Right kidney (tissue), 9 donors: Measurements from ENCODE around the gene SIN3B.
"Not testable (repeated sequence)": the region's sequence is repeated elsewhere in the genome, so short reads cannot be mapped to it uniquely, and the experiment has no call there.

Experiments
- DNase-seq: peaks from one replicate; pipeline ENCODE4 v3.0.0-alpha.2; 2016
- long read RNA-seq, 8 donors: transcript quantifications; one replicate each; lab custom pipeline, GENCODE V29; 2026

SIN3B gene, protein sequence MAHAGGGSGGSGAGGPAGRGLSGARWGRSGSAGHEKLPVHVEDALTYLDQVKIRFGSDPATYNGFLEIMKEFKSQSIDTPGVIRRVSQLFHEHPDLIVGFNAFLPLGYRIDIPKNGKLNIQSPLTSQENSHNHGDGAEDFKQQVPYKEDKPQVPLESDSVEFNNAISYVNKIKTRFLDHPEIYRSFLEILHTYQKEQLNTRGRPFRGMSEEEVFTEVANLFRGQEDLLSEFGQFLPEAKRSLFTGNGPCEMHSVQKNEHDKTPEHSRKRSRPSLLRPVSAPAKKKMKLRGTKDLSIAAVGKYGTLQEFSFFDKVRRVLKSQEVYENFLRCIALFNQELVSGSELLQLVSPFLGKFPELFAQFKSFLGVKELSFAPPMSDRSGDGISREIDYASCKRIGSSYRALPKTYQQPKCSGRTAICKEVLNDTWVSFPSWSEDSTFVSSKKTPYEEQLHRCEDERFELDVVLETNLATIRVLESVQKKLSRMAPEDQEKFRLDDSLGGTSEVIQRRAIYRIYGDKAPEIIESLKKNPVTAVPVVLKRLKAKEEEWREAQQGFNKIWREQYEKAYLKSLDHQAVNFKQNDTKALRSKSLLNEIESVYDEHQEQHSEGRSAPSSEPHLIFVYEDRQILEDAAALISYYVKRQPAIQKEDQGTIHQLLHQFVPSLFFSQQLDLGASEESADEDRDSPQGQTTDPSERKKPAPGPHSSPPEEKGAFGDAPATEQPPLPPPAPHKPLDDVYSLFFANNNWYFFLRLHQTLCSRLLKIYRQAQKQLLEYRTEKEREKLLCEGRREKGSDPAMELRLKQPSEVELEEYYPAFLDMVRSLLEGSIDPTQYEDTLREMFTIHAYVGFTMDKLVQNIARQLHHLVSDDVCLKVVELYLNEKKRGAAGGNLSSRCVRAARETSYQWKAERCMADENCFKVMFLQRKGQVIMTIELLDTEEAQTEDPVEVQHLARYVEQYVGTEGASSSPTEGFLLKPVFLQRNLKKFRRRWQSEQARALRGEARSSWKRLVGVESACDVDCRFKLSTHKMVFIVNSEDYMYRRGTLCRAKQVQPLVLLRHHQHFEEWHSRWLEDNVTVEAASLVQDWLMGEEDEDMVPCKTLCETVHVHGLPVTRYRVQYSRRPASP
- long read RNA-seq, donor 1, partial matches to known transcripts: 10 of 15 reads
- long read RNA-seq, donor 1, other reads (novel, unspliced or antisense): 0 of 15 reads
- long read RNA-seq, donor 2, partial matches to known transcripts: 0 of 4 reads
- long read RNA-seq, donor 2, other reads (novel, unspliced or antisense): 0 of 4 reads
- long read RNA-seq, donor 3, full-length matches to known transcripts: 7 of 7 reads
- long read RNA-seq, donor 3, partial matches to known transcripts: 0 of 7 reads
- long read RNA-seq, donor 3, other reads (novel, unspliced or antisense): 0 of 7 reads
- long read RNA-seq, donor 4, full-length matches to known transcripts: 9 of 9 reads
- long read RNA-seq, donor 4, partial matches to known transcripts: 0 of 9 reads
- long read RNA-seq, donor 4, other reads (novel, unspliced or antisense): 0 of 9 reads
- long read RNA-seq, donor 5, full-length matches to known transcripts: 6 of 6 reads
- long read RNA-seq, donor 5, partial matches to known transcripts: 0 of 6 reads
- long read RNA-seq, donor 5, other reads (novel, unspliced or antisense): 0 of 6 reads
- long read RNA-seq, donor 6, full-length matches to known transcripts: 4 of 15 reads
- long read RNA-seq, donor 6, partial matches to known transcripts: 11 of 15 reads
- long read RNA-seq, donor 6, other reads (novel, unspliced or antisense): 0 of 15 reads
- long read RNA-seq, donor 7: 0 reads
- long read RNA-seq, donor 8, partial matches to known transcripts: 14 of 19 reads
- long read RNA-seq, donor 8, other reads (novel, unspliced or antisense): 0 of 19 reads

DNA sequence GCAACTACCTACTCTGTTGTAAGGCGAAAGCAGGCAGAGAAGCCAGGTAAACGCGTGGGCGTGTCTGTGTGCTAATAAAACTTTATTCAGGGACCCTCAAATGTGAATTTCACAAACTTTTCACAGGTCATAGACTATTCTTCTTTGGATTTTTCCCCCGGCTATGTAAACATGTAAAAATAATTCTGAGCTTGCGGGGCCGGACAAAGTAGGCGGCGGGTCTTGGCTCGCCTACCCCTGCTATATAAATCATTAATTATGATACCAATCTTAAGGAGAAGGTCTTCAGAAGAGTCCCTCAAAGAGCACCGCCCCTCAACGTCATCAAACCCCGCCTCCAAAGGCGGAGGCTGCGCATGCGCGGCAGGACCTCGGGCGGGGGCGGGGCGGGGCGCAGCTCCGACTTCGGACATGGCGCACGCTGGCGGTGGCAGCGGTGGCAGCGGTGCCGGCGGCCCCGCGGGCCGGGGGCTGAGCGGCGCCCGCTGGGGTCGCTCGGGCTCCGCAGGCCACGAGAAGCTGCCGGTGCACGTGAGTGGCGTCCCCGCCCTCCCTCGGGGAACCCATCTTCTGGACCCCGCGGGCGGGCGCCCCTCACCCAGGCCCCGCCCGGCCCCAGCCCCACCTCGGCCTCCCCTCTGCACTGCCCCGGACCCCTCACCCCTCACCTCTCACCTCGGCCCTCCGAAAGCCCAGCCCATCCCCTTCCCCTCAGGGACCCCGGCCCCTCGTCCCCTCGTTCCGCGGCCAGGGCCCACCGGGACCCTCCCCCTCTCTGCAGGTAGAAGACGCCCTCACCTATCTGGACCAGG is at the start of gene SIN3B:
Gene SIN3B (plus strand): TSS at position 389 of the 812 bp plus-strand sequence. CDS start 23 bp downstream, at position 412.
- peak; percentile 86 for DNase-seq

DNA sequence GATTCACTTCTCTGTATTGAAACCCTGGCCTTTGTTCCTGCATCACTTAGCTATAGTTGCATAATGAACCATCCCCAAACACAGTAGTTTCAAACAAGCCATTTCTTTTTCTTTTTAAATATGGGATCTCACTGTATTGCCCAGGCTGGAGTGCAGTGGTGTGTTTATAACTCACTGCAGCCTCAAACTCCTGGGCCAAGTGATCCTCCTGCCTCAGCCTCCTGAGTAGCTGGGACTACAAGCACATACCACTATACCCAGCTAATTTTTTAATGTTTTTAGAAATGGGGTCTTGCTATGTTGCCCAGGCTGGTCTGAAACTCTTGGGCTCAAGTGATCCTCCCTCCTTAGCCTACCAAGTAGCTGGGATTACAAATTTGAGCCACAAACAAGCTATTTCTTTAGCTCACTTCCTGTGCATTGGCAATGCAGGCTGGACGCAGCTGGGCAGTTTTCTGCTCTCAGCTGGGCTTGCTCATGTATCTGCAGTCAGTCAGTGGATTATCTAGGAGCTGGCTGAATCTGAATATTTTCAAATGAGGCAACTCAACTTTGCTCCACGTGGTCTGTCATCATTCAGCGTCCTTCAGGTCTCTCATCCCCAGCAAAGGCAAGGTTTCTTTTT is 49.5 kb upstream of the SIN3B start:
- no peak for DNase-seq

DNA sequence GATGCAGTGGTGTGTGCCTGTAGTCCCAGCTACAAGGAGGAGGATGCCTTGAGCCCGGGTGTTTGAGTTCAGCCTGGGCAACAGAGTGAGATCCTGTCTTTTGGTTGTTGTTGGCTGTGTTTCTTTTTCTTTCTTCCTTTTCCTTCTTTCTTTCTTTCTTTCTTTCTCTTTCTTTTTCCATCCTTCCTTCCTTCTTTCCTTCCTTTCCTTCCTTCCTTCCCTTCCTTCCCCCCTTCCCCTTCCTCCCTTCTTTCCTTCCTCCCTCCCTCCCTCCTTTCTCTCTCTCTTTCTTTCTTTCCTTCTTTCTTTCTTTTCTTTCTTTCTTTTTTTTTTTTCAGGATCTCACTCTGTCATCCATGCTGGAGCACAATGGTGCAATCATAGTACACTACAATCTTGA is 46.5 kb upstream of the SIN3B start:
- no peak for DNase-seq

DNA sequence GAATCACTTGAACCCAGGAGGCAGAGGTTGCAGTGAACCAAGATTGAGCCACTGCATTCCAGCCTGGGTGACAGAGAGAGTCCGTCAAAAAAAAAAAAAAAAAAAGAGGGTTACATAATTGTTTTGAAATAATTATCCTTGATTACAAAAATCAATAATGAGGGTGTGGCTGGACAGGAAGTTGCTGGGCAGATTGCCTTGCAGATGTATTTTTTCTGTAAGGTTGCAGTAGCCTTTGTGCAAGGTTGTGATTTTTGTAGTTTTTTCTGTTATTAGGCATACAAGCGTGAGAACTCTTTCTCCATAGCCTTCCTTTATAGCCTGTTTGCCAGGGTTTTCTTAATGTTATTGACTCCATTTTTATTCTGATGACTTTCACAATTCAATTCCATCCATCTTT is 40.7 kb upstream of the SIN3B start:
- no peak for DNase-seq

DNA sequence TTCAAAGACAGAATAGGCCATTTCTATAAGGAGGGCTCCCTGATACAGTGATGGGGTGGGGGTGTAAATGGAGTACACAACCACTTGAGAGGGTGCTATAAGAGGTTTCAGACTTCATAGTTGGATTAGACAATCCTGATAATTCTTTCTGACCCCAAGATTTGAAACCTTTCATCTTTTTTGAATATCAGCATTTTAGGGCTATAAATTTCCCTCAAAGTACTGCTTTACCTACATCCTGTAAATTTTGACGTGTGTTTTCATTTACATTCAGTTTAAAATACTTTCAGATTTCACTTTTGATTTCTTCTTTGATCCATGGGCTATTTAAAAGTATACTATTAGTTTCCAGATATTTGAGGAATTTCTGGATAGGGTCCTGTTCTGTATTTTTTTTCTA is 40.0 kb upstream of the SIN3B start:
- DNase-seq: no peak

DNA sequence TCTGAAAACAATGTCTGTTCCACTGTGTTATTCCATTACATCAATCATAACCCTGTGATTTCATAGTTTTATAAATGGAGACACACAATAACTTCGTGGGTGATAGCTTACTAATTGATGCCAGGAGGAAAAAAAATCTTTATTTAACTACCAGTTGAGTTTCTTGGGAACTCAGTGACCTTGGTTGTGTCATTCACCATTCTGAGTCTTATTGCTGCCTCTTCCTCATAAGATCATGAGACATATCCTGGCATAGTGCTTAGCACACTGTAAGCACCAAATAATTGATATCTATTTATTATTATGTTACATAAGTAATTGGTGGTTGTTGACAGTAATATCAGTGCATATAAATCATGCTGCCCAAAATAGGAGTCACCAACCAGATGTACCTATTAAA is 39.1 kb upstream of the SIN3B start:
- DNase-seq: no peak

DNA sequence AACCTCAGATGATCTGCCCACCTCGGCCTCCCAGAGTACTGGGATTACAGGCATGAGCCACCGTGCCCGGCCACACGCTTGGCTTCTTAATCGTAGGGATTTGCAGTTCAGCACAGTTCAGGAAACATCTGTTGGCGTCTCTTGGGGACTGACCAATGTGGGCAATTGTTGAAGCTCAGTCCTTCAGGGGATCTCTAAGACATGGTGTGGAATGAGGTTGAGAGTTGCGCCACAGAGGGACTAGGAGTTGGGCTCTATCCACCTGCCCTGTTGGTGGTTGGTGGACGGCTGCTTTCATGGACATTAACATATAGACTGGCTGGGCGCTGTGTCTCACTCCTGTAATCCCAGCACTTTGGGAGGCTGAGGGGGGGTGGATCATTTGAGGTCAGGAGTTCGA is 37.3 kb upstream of the SIN3B start:
- no peak for DNase-seq

DNA sequence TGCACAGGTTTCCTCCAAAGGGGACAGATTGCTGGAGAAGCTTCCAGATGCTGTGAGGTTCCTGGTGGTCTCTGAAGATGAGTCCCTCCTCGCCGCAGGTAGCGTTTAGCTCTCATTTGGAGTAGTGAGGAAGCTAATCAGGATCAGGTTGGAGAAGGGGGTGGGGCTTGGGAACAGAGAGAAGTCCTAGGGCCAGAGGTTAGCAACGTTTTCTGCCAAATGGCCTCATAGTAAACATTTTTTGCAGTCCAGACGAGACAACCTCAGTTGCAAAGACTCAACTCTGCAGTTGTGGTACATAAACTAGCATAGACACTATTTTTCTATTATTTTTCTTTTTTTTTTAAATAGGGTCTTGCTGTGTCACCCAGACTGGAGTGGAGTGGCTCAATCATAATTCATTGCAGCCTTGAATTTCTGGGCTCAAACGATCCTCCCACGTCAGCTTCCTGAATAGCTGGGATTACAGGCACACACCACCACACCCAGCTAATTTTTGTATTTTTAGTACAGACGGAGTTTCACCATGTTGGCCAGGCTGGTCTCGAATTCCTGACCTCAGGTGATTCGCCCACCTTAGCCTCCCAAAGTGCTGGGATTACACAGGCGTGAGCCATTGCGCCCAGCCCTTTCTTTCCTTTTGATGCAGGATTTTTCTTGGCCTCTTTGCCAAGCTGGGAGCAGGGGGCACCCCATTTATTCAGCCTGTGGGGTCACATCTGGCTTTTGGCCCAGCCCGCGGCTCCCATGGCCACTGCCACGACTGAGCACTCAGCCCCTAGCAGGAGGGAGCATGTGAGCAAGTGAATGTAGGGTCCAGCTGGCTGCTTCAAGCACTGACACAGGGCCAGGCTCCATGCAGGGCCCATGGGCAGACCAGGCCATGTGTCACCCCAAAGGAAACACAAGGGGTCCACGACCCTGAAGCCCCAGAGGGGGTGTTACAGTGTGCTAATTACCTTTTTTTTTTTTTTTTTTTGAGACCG is 34.4 kb upstream of the SIN3B start:
- no peak for DNase-seq

DNA sequence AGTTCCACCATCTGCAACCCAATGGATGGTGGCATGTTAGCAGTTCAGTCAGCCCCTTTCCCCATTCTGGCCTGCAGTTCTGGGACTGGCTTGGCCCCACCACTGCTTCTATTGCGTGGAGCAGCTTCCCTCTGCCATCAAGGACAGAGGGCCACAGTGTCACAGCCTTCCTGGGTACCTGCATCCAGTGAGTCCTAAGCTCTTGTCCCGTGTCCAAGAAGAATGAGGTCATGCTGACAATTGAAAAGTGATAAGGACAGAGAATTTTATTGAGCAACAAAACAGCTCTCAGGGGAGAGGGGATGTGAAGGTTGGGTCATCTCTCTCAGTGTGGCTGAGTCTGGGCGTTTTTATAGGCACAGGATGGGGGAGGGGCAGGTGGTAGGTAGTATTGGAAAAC is 33.5 kb upstream of the SIN3B start:
- no peak for DNase-seq

DNA sequence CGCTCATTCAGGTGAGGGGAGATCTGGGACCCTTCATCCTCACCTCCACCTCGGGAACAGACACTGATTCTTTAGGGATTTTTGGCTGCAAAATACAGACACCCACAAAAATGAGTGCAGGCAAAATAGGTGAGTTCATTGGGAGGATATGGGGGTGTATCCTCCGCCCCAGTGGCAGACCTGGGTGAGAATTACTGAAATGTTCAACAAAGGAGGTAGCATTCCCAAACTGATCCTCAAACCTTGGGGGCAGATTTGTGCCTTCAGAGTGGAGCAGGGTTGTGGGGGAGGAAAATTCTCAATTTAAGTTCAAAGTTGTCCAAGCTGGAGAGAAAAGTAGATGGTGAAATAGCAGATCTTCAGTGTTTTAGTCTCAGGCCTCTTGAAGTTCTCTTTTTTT is 31.3 kb upstream of the SIN3B start:
- DNase-seq: no peak

DNA sequence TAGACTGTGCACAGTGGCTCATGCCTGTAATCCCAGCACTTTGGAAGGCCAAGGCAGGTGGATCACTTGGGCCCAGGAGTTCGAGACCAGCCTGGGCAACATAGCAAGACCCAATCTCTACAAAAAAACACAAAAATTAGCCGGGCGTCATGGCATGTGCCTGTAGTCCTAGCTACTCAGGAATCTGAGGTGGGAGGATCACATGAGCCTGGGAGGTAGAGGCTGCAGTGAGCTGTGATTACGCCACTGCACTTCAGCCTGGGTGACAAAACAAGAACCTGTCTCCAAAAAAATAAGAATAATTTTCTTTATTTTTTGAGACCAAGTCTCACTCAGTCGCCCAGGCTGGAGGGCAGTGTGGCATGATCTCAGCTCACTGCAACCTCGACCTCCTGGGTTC is 30.9 kb upstream of the SIN3B start:
- not testable (repeated sequence) for DNase-seq

DNA sequence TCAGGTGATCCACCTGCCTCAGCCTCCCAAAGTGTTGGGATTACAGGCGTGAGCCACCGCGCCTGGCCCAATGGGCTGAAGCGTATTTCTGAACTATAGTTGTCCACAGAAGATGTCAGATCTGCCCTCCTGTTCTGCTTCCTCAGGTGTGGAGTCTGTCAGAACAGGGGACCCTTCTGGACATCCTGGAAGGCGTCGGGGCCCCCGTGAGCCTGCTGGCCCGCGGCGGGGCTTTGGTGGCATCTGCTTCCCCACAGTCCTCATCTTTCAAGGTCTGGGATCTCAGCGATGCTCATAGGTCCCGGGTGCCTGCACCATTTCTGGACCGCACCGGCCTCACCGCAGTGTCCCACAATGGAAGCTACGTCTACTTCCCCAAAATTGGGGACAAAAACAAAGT is 29.5 kb upstream of the SIN3B start:
- no peak for DNase-seq

DNA sequence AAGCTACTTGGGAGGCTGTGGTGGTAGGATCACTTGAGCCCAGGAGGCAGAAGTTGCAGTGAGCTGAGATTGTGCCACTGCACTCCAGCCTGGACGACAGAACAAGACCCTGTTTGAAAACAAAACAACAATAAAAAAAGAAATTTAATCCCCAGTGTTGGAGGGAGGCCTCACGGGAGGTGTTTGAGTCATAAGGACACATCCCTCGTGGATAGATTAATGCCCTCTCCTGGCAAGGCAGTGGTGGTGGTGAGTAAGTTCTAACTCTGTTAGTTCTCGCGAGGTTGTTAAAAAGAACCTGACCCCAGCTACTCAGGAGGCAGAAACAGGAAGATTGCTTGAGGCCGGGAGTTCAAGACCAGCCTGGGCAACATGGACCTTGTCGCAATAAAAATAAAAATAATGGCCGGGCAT is 27.6 kb upstream of the SIN3B start:
- no peak for DNase-seq

DNA sequence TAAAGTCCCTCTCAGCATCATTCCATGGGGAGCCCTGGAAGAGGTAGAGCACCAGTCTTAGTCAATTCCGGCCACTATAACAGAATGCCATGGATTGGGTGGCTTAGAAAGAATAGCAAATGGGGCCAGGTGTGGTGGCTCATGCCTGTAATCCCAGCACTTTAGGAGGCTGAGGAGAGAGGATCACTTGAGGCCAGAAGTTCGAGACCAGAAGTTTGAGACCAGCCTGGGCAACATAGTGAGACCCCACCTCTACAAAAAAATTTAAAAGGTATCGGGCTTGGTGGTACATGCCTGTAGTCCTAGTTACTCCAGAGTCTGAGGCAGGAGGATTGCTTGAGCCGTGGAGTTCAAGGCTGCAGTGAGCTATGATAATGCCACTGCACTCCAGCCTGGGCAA is 25.0 kb upstream of the SIN3B start:
- DNase-seq: no peak

DNA sequence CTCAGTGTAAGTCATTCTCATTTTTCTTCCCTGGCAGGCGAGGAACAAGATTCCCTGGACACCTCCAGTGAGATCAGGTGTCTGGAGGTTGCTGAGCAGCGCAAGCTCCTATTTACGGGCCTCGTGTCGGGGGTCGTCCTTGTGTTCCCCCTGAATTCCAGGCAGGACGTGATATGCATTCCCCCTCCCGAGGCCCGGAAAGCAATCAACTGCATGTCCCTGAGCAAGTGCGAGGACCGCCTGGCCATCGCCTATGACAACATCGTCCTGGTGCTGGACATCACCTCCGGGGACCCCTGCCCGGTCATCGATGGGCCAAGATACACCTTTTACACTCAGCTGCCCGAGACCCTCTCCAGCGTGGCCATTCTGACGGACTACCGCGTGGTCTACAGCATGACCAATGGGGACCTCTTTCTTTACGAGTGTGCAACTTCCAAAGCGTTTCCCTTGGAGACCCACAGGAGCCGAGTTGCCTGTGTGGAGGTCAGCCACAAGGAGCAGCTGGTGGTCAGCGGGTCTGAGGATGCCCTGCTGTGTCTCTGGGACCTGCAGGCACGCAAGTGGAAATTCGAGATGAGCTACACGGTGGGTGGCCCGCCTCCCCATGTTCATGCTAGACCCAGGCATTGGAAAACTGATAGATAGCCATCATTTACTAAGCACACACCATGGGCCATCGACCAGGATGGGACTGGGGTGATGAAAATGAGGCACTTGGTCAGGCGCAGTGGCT is 21.5 kb upstream of the SIN3B start:
- no peak for DNase-seq

DNA sequence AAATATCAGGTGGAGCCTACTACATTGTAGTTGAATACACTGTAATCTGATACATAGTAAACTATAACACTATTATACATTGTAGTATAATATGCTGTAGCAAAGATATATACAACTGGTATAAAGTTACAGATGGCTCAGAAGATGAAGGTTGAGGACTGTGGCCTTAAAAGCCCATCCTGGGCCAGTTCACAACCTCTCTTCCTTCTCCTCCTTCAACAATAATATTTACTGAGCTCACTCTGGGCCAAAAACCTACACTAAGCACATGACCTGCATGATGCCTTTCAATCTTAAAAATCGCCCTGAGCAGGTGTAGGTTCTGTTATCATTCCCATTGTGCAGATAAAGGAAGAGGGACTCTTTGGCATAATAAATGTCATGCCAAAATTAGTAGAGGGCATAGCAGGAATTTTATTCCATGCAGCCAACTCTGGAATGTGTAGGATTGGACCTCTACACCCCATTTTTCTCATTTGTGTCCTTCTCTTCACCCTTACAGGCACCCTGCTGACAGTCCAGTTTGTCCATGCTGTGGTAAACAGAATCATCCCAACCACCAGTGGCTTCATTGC is 14.6 kb upstream of the SIN3B start:
- no peak for DNase-seq

DNA sequence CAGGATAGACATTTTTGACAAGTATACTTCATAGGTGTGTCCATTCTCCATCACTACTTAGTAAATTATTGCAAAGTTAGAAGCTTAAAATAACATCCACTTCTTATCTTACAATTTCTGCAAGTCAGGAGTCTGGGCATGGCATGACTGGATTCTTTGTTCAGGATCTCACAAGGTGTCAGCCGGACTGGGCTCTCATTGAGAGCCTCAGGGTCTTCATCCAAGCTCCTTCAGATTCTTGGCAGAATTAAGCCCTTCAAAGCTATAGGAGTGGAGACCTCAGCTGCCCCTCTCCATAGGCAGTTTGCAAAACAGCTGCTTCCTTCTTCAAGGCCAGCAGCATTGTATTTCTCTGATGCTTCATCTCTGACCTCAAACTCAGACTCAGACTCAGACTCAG is 9.1 kb upstream of the SIN3B start:
- DNase-seq: no peak

DNA sequence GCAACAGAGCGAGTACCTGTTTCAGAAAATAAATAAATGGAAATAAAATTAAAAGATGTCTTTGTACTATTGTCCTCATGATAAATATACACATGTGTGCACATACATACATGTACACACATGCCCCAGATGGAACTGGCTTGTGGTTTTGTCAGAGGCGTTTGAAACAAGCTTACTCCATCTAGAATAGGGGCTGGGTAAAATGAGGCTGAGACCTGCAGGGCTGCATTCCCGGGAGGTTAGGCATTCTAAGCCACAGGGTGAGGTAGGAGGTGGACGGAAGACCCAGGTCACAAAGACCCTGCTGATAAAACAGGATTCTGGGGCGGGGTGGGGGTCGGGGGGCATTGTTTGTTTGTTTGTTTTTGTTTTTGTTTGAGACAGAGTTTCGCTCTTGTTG is 8.1 kb upstream of the SIN3B start:
- DNase-seq: no peak
